NB4 (cell line): ENCODE data around the gene PAPPA2.

Source experiments
- MYC ChIP-seq: IDR thresholded peaks from 2 replicates; pipeline ENCODE4 v1.6.1; 2011; ENCODE audit warnings: low read depth, low read length
- POLR2A ChIP-seq: IDR thresholded peaks from 2 replicates; pipeline ENCODE4 v1.6.1; 2011; ENCODE audit warnings: mild to moderate bottlenecking; ENCODE audit not compliant: insufficient read length; ENCODE audit errors: extremely low read depth
- TF ChIP-seq, protein P1 (sequence below): IDR thresholded peaks from one replicate; pipeline ENCODE4 v1.5.1; 2012; ENCODE audit warnings: low read depth, low read length
- TF ChIP-seq, protein P2 (sequence below): IDR thresholded peaks from 2 replicates; pipeline ENCODE4 v1.6.1; 2011; ENCODE audit warnings: low read depth, low read length

DNA sequence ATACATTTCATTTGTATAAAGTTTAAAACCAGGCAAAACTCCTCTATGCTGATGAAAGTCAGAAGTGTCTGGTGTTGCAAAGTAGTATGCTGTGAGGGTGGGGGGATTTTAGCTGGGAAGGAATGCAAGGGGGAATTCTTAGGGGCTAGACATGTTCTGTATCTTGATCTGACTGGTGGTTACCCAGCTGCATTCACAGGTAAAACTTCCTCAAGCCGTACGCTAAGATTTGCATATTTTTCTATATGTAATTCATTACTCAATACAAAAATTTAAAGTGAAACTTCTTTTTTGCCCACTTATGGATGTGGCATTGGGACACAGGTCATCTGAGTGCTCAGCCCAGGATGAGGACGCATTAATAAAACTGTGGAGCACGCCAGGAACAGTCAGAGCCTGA is 323.3 kb downstream of the PAPPA2 start:
- TF ChIP-seq, protein P1, sequence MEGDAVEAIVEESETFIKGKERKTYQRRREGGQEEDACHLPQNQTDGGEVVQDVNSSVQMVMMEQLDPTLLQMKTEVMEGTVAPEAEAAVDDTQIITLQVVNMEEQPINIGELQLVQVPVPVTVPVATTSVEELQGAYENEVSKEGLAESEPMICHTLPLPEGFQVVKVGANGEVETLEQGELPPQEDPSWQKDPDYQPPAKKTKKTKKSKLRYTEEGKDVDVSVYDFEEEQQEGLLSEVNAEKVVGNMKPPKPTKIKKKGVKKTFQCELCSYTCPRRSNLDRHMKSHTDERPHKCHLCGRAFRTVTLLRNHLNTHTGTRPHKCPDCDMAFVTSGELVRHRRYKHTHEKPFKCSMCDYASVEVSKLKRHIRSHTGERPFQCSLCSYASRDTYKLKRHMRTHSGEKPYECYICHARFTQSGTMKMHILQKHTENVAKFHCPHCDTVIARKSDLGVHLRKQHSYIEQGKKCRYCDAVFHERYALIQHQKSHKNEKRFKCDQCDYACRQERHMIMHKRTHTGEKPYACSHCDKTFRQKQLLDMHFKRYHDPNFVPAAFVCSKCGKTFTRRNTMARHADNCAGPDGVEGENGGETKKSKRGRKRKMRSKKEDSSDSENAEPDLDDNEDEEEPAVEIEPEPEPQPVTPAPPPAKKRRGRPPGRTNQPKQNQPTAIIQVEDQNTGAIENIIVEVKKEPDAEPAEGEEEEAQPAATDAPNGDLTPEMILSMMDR, result no peak
- TF ChIP-seq POLR2A (no peak), MYC (no peak)
- TF ChIP-seq, protein P2, sequence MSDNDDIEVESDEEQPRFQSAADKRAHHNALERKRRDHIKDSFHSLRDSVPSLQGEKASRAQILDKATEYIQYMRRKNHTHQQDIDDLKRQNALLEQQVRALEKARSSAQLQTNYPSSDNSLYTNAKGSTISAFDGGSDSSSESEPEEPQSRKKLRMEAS, result no peak
